Peyer's patch (tissue), 4 donors: Measurements from ENCODE around the gene GPR161.

Source experiments
- POLR2A ChIP-seq, 2 donors: fragments of 450-650 bp; IDR thresholded peaks; one replicate each; pipeline ENCODE4 v1.5.1; 2017; ENCODE audit warnings: antibody characterized with exemption in 2 of 2, mild to moderate bottlenecking in 2 of 2, moderate library complexity in 2 of 2
- TF ChIP-seq, protein P1 (sequence below), 6 experiments: fragments of 450-650 bp in 4 of 6; fragments of 200-600 bp in 2 of 6; sonication (generic) in 1 of 6; IDR thresholded peaks; one replicate each; pipeline ENCODE4 v1.5.1; 2017 to 2019; ENCODE audit warnings: antibody characterized with exemption in 6 of 6, mild to moderate bottlenecking in 3 of 6, moderate library complexity in 1 of 6

DNA sequence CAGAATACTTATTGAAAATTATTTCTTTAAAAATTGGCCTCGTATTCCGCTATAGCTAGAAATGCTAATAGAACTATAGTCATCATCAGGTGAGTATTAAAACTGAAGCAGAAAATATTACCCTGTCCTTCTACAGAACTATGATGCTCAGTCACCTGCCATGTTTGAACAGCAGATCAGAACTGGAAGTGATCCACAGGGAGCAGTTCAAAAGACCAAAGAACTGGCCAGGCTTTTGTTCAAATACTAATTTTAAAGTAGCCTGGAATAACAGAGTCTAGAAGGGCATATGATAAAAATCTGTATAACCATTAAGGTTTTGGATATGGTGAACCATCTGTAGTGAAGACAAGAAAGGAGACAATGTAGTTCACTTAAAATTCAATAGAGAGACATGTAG is 94.4 kb downstream of the GPR161 start:
- TF ChIP-seq POLR2A (IDR thresholded peaks at IDR 0.05), result no peak
- TF ChIP-seq, protein P1, sequence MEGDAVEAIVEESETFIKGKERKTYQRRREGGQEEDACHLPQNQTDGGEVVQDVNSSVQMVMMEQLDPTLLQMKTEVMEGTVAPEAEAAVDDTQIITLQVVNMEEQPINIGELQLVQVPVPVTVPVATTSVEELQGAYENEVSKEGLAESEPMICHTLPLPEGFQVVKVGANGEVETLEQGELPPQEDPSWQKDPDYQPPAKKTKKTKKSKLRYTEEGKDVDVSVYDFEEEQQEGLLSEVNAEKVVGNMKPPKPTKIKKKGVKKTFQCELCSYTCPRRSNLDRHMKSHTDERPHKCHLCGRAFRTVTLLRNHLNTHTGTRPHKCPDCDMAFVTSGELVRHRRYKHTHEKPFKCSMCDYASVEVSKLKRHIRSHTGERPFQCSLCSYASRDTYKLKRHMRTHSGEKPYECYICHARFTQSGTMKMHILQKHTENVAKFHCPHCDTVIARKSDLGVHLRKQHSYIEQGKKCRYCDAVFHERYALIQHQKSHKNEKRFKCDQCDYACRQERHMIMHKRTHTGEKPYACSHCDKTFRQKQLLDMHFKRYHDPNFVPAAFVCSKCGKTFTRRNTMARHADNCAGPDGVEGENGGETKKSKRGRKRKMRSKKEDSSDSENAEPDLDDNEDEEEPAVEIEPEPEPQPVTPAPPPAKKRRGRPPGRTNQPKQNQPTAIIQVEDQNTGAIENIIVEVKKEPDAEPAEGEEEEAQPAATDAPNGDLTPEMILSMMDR (IDR thresholded peaks at IDR 0.05), result no peak
